Activated CD8-positive, alpha-beta memory T cell treated with anti-CD3 and anti-CD28 coated beads for 36 hours (primary cell): ENCODE measurements around the gene OTOS. TPM values are rescaled to one million over a fixed set of nuclear protein-coding genes. Genes with fewer than 3 reads are reported as not detected.

ENCODE experiments used
- CTCF ChIA-PET: fragments of 350-600 bp; sonication (Branson Sonifier 250); formaldehyde crosslinking; loops from one replicate; lab custom pipeline; 2021; ENCODE audit warnings: antibody characterized with exemption; lab: Charles Lee
- POLR2A ChIA-PET: fragments of 350-600 bp; sonication (Branson Sonifier 250); formaldehyde crosslinking; loops from one replicate; lab custom pipeline; 2021; ENCODE audit warnings: antibody characterized with exemption; lab: Charles Lee
- total RNA-seq, 2 experiments: library from RNA; stranded (reverse); gene quantifications; one replicate each; pipeline ENCODE4 v1.2.3, GENCODE V29; 2021

OTOS gene
- total RNA-seq, 2 experiments from 2014 or later, result not detected

DNA sequence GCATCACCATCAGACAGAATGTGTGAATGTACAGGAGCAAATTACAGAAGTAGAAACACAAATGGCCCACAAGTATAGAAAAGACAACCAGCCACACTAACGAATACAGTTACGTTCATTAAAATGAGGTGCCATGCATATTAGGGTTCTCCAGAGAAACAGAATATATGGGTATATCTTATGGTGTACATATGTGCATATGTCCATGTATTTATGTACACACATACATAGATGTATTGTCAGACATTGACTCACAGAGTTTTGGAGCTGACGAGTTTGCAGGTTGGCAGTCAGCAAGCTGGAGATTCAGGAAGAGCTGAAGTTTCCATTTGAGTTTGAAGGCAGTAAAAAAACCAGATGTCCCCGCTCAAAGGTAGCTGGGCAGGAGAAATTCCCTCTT lies 37.3 kb downstream of the OTOS start:
- ChIA-PET POLR2A (no interaction called here), CTCF (no interaction called here)

DNA sequence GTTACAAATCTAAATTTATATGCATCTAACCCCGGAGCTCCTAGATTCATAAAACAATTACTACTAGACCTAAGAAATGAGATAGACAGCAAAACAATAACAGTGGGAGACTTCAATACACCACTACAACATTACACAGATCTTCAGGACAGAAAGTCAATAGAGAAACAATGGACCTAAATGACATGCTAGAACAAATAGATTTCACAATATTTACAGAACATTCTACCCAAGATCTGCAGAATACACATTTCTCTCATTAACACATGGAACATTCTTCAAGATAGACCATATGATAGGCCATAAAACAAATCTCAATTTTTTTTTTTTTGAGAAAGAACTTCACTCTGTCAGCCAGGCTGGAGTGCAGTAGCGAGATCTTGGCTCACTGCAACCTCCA lies 42.1 kb downstream of the OTOS start:
- CTCF ChIA-PET, result no interaction called here
- POLR2A ChIA-PET, result no interaction called here

DNA sequence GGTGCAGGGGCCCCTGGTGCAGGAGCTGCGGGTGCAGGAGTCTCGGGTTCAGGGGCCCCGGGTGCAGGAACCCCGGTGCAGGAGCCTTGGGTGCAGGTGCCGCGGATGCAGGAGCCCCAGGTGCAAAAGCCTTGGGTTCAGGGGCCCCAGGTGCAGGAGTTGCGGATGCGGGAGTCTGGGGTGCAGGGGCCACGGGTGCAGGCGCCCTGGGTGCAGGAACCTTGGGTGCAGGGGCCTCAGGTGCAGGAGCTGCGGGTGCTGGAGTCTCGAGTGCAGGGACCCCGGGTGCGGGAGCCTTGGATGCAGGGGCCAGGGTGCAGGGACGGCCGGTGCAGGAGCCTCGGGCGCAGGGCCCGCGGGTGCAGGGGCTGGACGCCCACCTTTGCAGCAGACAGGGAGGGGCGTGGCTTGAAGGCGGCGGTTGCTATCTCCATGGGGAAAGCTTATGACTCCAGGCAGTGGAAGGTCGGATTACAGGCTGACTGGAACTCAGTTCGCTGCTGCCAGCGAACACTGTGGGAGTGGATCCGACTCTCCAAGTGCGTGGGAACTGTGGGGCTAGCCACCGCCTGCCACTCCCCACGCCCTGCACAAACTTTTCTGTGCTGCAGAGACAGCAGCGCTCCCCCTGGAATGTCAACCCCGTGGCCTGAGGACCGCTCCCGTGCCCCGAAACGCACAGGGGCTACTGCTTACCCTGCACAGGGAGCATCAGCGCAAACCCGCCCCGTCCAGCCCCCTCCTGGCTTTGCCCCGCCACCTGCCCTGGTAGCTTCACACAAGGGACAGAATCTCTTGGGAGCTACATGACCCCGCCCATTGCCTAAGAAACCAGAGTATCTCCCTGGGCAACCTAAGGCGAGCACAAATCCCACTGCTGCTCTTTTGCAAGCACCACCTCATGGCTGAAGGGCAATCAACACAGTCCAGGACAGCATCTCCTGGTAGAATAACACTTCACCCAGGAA lies 44.6 kb downstream of the OTOS start:
- ChIA-PET POLR2A (no interaction called here), CTCF (interaction anchor here (0.7 kb wide), 1 partner anchor 240 kb away, joined by 3 read pairs; no protein-coding TSS in a partner anchor)

DNA sequence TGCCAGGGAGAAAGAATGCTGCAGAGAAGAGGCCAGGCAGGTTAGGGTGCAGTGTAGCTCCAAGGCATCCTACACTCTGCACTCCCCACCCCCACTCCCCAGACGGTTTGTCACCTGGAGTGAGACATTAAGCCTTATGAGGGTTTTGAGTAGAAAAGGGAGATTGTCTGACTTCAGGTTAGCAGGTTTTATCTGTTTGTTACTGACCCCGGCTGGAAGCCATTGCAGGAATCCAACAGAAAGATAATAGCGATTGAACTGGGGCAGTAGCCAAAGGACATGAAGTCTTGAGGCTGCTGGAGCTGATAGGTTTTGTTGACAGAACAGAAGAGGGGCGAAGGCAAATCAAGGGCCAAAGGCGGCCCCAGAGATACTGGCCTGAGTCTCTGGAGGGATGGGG lies 51.2 kb downstream of the OTOS start:
- ChIA-PET CTCF (no interaction called here), POLR2A (no interaction called here)

Other genes starting within 250 kb of the OTOS start
- gene NDUFA10, start 115.3 kb downstream of the OTOS start, total RNA-seq, result 100 to 1,000 TPM; 165 to 172 TPM
- not detected for gene OR6B2, start 110.2 kb downstream of the OTOS start, total RNA-seq
- not detected for gene OR6B3, start 87.1 kb downstream of the OTOS start, total RNA-seq
- gene COPS9, start 4.4 kb downstream of the OTOS start, total RNA-seq, result 100 to 1,000 TPM; 165 to 187 TPM